ENCODE measurements around the gene PPM1A. TPM values are rescaled to one million over a fixed set of nuclear protein-coding genes. Genes with fewer than 3 reads are reported as not detected.

Gene PPM1A
- polyA plus RNA-seq (2012; ENCODE audit: missing spikeins): 67.8 TPM

- TF ChIP-seq TAF1 (IDR thresholded peaks at IDR 0.05; ENCODE audit: borderline replicate concordance, low read depth, low read length): 0 out of 2 replicates have a peak, but pooled peaks have one; percentile 50
- TF ChIP-seq POLR2A (IDR thresholded peaks at IDR 0.05; ENCODE audit: low read depth, low read length): peak; percentile 91; the same call in 1 of the 2 replicates
- TF ChIP-seq POLR2AphosphoS5 (IDR thresholded peaks at IDR 0.05; ENCODE audit: low read depth, low read length): peak; percentile 81
- DNase-seq (ENCODE audit: insufficient read length): peak; percentile 84
- peak; percentile 100 for FAIRE-seq
Measured at GRCh38 chr14:60248697-60249318, at the start of gene PPM1A. Gene PPM1A (plus strand): TSS chr14:60249221. CDS start chr14:60282704, 33,483 bp downstream.

GRCh38 chr14:60199321-60199720 lies 49.7 kb upstream of the PPM1A start:
- no peak for DNase-seq (ENCODE audit: insufficient read length)
- TF ChIP-seq TAF1 (IDR thresholded peaks at IDR 0.05; ENCODE audit: borderline replicate concordance, low read depth, low read length): no peak
- TF ChIP-seq POLR2AphosphoS5 (IDR thresholded peaks at IDR 0.05; ENCODE audit: low read depth, low read length): no peak
- TF ChIP-seq POLR2A (IDR thresholded peaks at IDR 0.05; ENCODE audit: low read depth, low read length): no peak
- FAIRE-seq: no peak

- FAIRE-seq (peak; percentile 96), DNase-seq (ENCODE audit: insufficient read length) (peak; percentile 12)
- TF ChIP-seq POLR2AphosphoS5 (IDR thresholded peaks at IDR 0.05; ENCODE audit: low read depth, low read length) (peak; percentile 24; the same call in 1 of the 2 replicates), TAF1 (IDR thresholded peaks at IDR 0.05; ENCODE audit: borderline replicate concordance, low read depth, low read length) (no peak)
Measured at GRCh38 chr14:60204104-60204842, 44.7 kb upstream of the PPM1A start.

- DNase-seq (ENCODE audit: insufficient read length): no peak
- TF ChIP-seq POLR2A (IDR thresholded peaks at IDR 0.05; ENCODE audit: low read depth, low read length): peak; percentile 65; the same call in 1 of the 2 replicates
- TF ChIP-seq POLR2AphosphoS5 (IDR thresholded peaks at IDR 0.05; ENCODE audit: low read depth, low read length): no peak
- FAIRE-seq: peak; percentile 96
Measured at GRCh38 chr14:60204843-60205774, 43.9 kb upstream of the PPM1A start.

- DNase-seq (ENCODE audit: insufficient read length) (no peak), FAIRE-seq (peak; percentile 73)
- TF ChIP-seq POLR2A (IDR thresholded peaks at IDR 0.05; ENCODE audit: low read depth, low read length): no peak
- TF ChIP-seq POLR2AphosphoS5 (IDR thresholded peaks at IDR 0.05; ENCODE audit: low read depth, low read length): no peak
- no peak for TF ChIP-seq TAF1 (IDR thresholded peaks at IDR 0.05; ENCODE audit: borderline replicate concordance, low read depth, low read length)
Measured at GRCh38 chr14:60206249-60206670, 42.8 kb upstream of the PPM1A start.

GRCh38 chr14:60206837-60207533 lies 42.0 kb upstream of the PPM1A start:
- FAIRE-seq: peak; percentile 93
- peak; percentile 48; the same call in 1 of the 2 replicates for TF ChIP-seq POLR2A (IDR thresholded peaks at IDR 0.05; ENCODE audit: low read depth, low read length)
- no peak for TF ChIP-seq POLR2AphosphoS5 (IDR thresholded peaks at IDR 0.05; ENCODE audit: low read depth, low read length)

GRCh38 chr14:60210703-60211102 lies 38.3 kb upstream of the PPM1A start:
- DNase-seq (ENCODE audit: insufficient read length) (no peak), FAIRE-seq (no peak)
- no peak for TF ChIP-seq TAF1 (IDR thresholded peaks at IDR 0.05; ENCODE audit: borderline replicate concordance, low read depth, low read length)
- no peak for TF ChIP-seq POLR2A (IDR thresholded peaks at IDR 0.05; ENCODE audit: low read depth, low read length)
- TF ChIP-seq POLR2AphosphoS5 (IDR thresholded peaks at IDR 0.05; ENCODE audit: low read depth, low read length): no peak

More at GRCh38 chr14:60206837-60207533, 42.0 kb upstream of the PPM1A start:
- no peak for DNase-seq (ENCODE audit: insufficient read length)

- DNase-seq (ENCODE audit: insufficient read length) (no peak), FAIRE-seq (no peak)
- no peak for TF ChIP-seq TAF1 (IDR thresholded peaks at IDR 0.05; ENCODE audit: borderline replicate concordance, low read depth, low read length)
- TF ChIP-seq POLR2A (IDR thresholded peaks at IDR 0.05; ENCODE audit: low read depth, low read length): no peak
- TF ChIP-seq POLR2AphosphoS5 (IDR thresholded peaks at IDR 0.05; ENCODE audit: low read depth, low read length): no peak
Measured at GRCh38 chr14:60211153-60211552, 37.9 kb upstream of the PPM1A start.

- FAIRE-seq (peak; percentile 98), DNase-seq (ENCODE audit: insufficient read length) (no peak)
- TF ChIP-seq POLR2A (IDR thresholded peaks at IDR 0.05; ENCODE audit: low read depth, low read length) (0 out of 2 replicates have a peak, but pooled peaks have one; percentile 50), POLR2AphosphoS5 (IDR thresholded peaks at IDR 0.05; ENCODE audit: low read depth, low read length) (peak; percentile 72), TAF1 (IDR thresholded peaks at IDR 0.05; ENCODE audit: borderline replicate concordance, low read depth, low read length) (no peak)
Measured at GRCh38 chr14:60212503-60213371, 36.3 kb upstream of the PPM1A start.

GRCh38 chr14:60214003-60214402 lies 35.0 kb upstream of the PPM1A start:
- DNase-seq (ENCODE audit: insufficient read length) (no peak), FAIRE-seq (peak; percentile 54)
- TF ChIP-seq POLR2A (IDR thresholded peaks at IDR 0.05; ENCODE audit: low read depth, low read length) (no peak), POLR2AphosphoS5 (IDR thresholded peaks at IDR 0.05; ENCODE audit: low read depth, low read length) (no peak), TAF1 (IDR thresholded peaks at IDR 0.05; ENCODE audit: borderline replicate concordance, low read depth, low read length) (no peak)
